Mesendoderm (in vitro differentiated cells): ENCODE data around the gene PGBD2.
"Not testable (repeated sequence)": the region's sequence is repeated elsewhere in the genome, so short reads cannot be mapped to it uniquely, and the experiment has no call there.

Experiments used
- DNase-seq: peaks from one replicate; pipeline ENCODE4 v3.0.0; 2013
- H2AK5ac ChIP-seq: 2 replicates; pipeline ENCODE4 v1.6.1; 2013; ENCODE audit warnings: low read length, inconsistent platforms
- H2BK120ac ChIP-seq: 2 replicates; pipeline ENCODE4 v1.6.1; 2013; ENCODE audit warnings: low read depth, mild to moderate bottlenecking, low read length, moderate library complexity, mixed read lengths
- H2BK15ac ChIP-seq: replicated peaks from 2 replicates; pipeline ENCODE4 v1.6.1; 2013; ENCODE audit warnings: low read depth, mild to moderate bottlenecking, moderate library complexity
- H2BK5ac ChIP-seq: 2 replicates; pipeline ENCODE4 v1.6.1; 2013; ENCODE audit warnings: low read length, inconsistent platforms
- H3K18ac ChIP-seq: 2 replicates; pipeline ENCODE4 v1.6.1; 2013; ENCODE audit warnings: mild to moderate bottlenecking, low read length, mixed read lengths
- H3K23ac ChIP-seq: one replicate; pipeline ENCODE4 v1.6.1; 2013; ENCODE audit warnings: low read length
- H3K27ac ChIP-seq: 2 replicates; pipeline ENCODE4 v1.5.1; 2013; ENCODE audit warnings: low read depth, mild to moderate bottlenecking, inconsistent platforms, low read length, moderate library complexity
- H3K27me3 ChIP-seq: 2 replicates; pipeline ENCODE4 v1.6.1; 2013; ENCODE audit warnings: low read length, control low read depth, mild to moderate bottlenecking, inconsistent platforms; ENCODE audit not compliant: insufficient read depth, poor library complexity
- H3K36me3 ChIP-seq: 2 replicates; pipeline ENCODE4 v1.6.1; 2013; ENCODE audit warnings: low read length, inconsistent platforms; ENCODE audit not compliant: control insufficient read depth, insufficient read depth
- H3K4ac ChIP-seq: one replicate; pipeline ENCODE4 v1.6.1; 2013; ENCODE audit warnings: low read depth, mild to moderate bottlenecking, low read length, moderate library complexity
- H3K4me1 ChIP-seq: 2 replicates; pipeline ENCODE4 v1.6.1; 2013; ENCODE audit warnings: low read depth, low read length, inconsistent platforms; ENCODE audit not compliant: control insufficient read depth
- H3K4me2 ChIP-seq: 2 replicates; pipeline ENCODE4 v1.6.1; 2013; ENCODE audit warnings: low read length
- H3K4me3 ChIP-seq: 2 replicates; pipeline ENCODE4 v1.5.1; 2013; ENCODE audit warnings: mild to moderate bottlenecking, low read length
- H3K56ac ChIP-seq: one replicate; pipeline ENCODE4 v1.6.1; 2013; ENCODE audit warnings: low read length
- H3K79me1 ChIP-seq: 2 replicates; pipeline ENCODE4 v1.6.1; 2013; ENCODE audit warnings: low read length, inconsistent platforms
- H3K79me2 ChIP-seq: 2 replicates; pipeline ENCODE4 v1.6.1; 2013; ENCODE audit warnings: mild to moderate bottlenecking, low read length; ENCODE audit not compliant: control insufficient read depth, insufficient read depth
- H3K9ac ChIP-seq: 2 replicates; pipeline ENCODE4 v1.6.1; 2013; ENCODE audit warnings: low read length, inconsistent platforms
- H4K5ac ChIP-seq: one replicate; pipeline ENCODE4 v1.6.1; 2013; ENCODE audit warnings: low read length
- H4K8ac ChIP-seq: one replicate; pipeline ENCODE4 v1.6.1; 2013; ENCODE audit warnings: low read depth, mild to moderate bottlenecking, control low read depth, low read length, moderate library complexity
- WGBS: extraction: QIAGEN DNeasy Blood & Tissue Kit; methylation state at CpG from one replicate; pipeline ENCODE4 v1.1.7; 2013; ENCODE audit warnings: low lambda C conversion rate, missing lambda C conversion rate; ENCODE audit not compliant: insufficient coverage; ENCODE audit errors: extremely low coverage; 5-methylcytosine and 5-hydroxymethylcytosine counted together

PGBD2 gene

GRCh38 chr1:248914796-248915381 is 8.9 kb downstream of the PGBD2 start:
- Histone ChIP-seq H3K4me3 (no peak overlapping the region), H4K5ac (no peak overlapping the region), H3K4me1 (no peaks in the 10 kb centered on the region), H3K79me1 (no peaks in the 10 kb centered on the region), H3K79me2 (no peaks in the 10 kb centered on the region), H3K9ac (no peak overlapping the region), H3K4ac (no peak overlapping the region), H3K56ac (no peak overlapping the region), H3K18ac (no peak overlapping the region), H4K8ac (no peak overlapping the region), H3K23ac (no peak overlapping the region), H3K4me2 (no peak overlapping the region), H2BK5ac (no peak overlapping the region), H2BK120ac (no peak overlapping the region), H2AK5ac (no peak overlapping the region), H3K27me3 (no peaks in the 10 kb centered on the region), H3K27ac (no peak overlapping the region), H2BK15ac (no peak overlapping the region), H3K36me3 (peaks cover 7% of the 10 kb centered on the region)
- no CpG with 5 or more reads among the region's 5 CpGs for WGBS
- DNase-seq, result no peak

GRCh38 chr1:248918131-248918530 is 12.1 kb downstream of the PGBD2 start:
- Histone ChIP-seq H4K5ac (no peak overlapping the region), H2BK5ac (no peak overlapping the region), H3K27me3 (no peaks in the 10 kb centered on the region), H3K9ac (no peak overlapping the region), H3K56ac (no peak overlapping the region), H3K23ac (no peak overlapping the region), H3K36me3 (peaks cover 7% of the 10 kb centered on the region), H3K4me1 (no peaks in the 10 kb centered on the region), H2BK15ac (no peak overlapping the region), H4K8ac (no peak overlapping the region), H2BK120ac (no peak overlapping the region), H3K27ac (no peak overlapping the region), H3K18ac (no peak overlapping the region), H3K4me3 (no peak overlapping the region), H3K79me2 (no peaks in the 10 kb centered on the region), H3K4ac (no peak overlapping the region), H2AK5ac (no peak overlapping the region), H3K4me2 (no peak overlapping the region), H3K79me1 (no peaks in the 10 kb centered on the region)
- no CpG with 5 or more reads among the region's 8 CpGs for WGBS
- DNase-seq, result no peak

- H3K18ac ChIP-seq, result no peak overlapping the region
- no peaks in the 10 kb centered on the region for H3K36me3 ChIP-seq
- no peak overlapping the region for H2BK120ac ChIP-seq
- H4K5ac ChIP-seq, result no peak overlapping the region
- no peaks in the 10 kb centered on the region for H3K4me1 ChIP-seq
- H3K4me2 ChIP-seq, result no peak overlapping the region
- H3K4me3 ChIP-seq, result no peak overlapping the region
- DNase-seq, result no peak
- H3K56ac ChIP-seq, result no peak overlapping the region
- H3K4ac ChIP-seq, result no peak overlapping the region
- no peak overlapping the region for H3K9ac ChIP-seq
- no peak overlapping the region for H4K8ac ChIP-seq
- H3K79me1 ChIP-seq, result no peaks in the 10 kb centered on the region
- no peak overlapping the region for H3K23ac ChIP-seq
- H3K27me3 ChIP-seq, result no peaks in the 10 kb centered on the region
- WGBS, result no CpG with 5 or more reads among the region's 13 CpGs
- no peak overlapping the region for H2AK5ac ChIP-seq
- H3K27ac ChIP-seq, result no peak overlapping the region
- no peaks in the 10 kb centered on the region for H3K79me2 ChIP-seq
- H2BK15ac ChIP-seq, result no peak overlapping the region
- H2BK5ac ChIP-seq, result no peak overlapping the region
These were observed 17.6 kb downstream of the PGBD2 start for GRCh38 chr1:248923352-248924338.

- H3K4me3 ChIP-seq, result no peak overlapping the region
- no peak overlapping the region for H3K4me2 ChIP-seq
- H3K9ac ChIP-seq, result no peak overlapping the region
- H3K18ac ChIP-seq, result no peak overlapping the region
- H3K56ac ChIP-seq, result no peak overlapping the region
- H4K8ac ChIP-seq, result no peak overlapping the region
- H3K4me1 ChIP-seq, result no peaks in the 10 kb centered on the region
- WGBS, result no CpG with 5 or more reads among the region's 10 CpGs
- H2AK5ac ChIP-seq, result no peak overlapping the region
- peak; percentile 68 for DNase-seq
- H3K23ac ChIP-seq, result no peak overlapping the region
- H3K79me2 ChIP-seq, result no peaks in the 10 kb centered on the region
- H3K27ac ChIP-seq, result no peak overlapping the region
- no peaks in the 10 kb centered on the region for H3K36me3 ChIP-seq
- no peak overlapping the region for H2BK120ac ChIP-seq
- H3K27me3 ChIP-seq, result no peaks in the 10 kb centered on the region
- H2BK5ac ChIP-seq, result no peak overlapping the region
- no peak overlapping the region for H2BK15ac ChIP-seq
- H4K5ac ChIP-seq, result no peak overlapping the region
- no peak overlapping the region for H3K4ac ChIP-seq
- no peaks in the 10 kb centered on the region for H3K79me1 ChIP-seq
These were observed 18.9 kb downstream of the PGBD2 start for GRCh38 chr1:248924696-248925532.

- H3K4me1 ChIP-seq, H2BK5ac ChIP-seq, DNase-seq, H2BK120ac ChIP-seq, H3K27ac ChIP-seq, H3K18ac ChIP-seq, H3K27me3 ChIP-seq, H3K4me2 ChIP-seq, H3K23ac ChIP-seq, H3K79me2 ChIP-seq, H3K4me3 ChIP-seq, H3K79me1 ChIP-seq, H4K5ac ChIP-seq, H3K4ac ChIP-seq, H3K36me3 ChIP-seq, H2AK5ac ChIP-seq, H3K9ac ChIP-seq, H3K56ac ChIP-seq, H2BK15ac ChIP-seq, H4K8ac ChIP-seq: not testable (repeated sequence)
- WGBS, result no CpG with 5 or more reads among the region's 4 CpGs
These were observed 19.8 kb downstream of the PGBD2 start for GRCh38 chr1:248925859-248926258.
